ENCODE results near the gene SENP1. TPM values are rescaled to one million over a fixed set of nuclear protein-coding genes. Genes with fewer than 3 reads are reported as not detected.

SENP1 gene
- total and polyA plus RNA-seq, 4 donors: 3.5 to 30.8 (median 12.9) TPM

GRCh38 chr12:48053122-48053521 is 52.8 kb downstream of the SENP1 start:
- DNase-seq (no peak), ATAC-seq (ENCODE audit: insufficient read depth, low FRiP score) (no peak)
- peaks cover 2 to 11% (median 6%) of the 10 kb centered on the region in 4 donors for H3K36me3 ChIP-seq (ENCODE audit: control insufficient read depth in 4 of 4, insufficient read depth in 4 of 4, low read length in 4 of 4)
- no peak for TF ChIP-seq CTCF (IDR thresholded peaks at IDR 0.05; ENCODE audit: control extremely low read depth, extremely low read depth)
- H3K27me3 ChIP-seq (ENCODE audit: control insufficient read depth in 3 of 3, insufficient read depth in 3 of 3, low read length in 2 of 3): no peaks in the 10 kb centered on the region
- no peak overlapping the region for H3K27ac ChIP-seq (ENCODE audit: low read depth in 1 of 2, low read length in 1 of 2)
- no peak overlapping the region for H3K9ac ChIP-seq (ENCODE audit: insufficient read depth in 1 of 2, low read length in 2 of 2)
- H3K9me3 ChIP-seq (ENCODE audit: control insufficient read depth in 4 of 4, insufficient read depth in 3 of 4, low read length in 3 of 4): no peaks in the 10 kb centered on the region
- peaks cover 0 to 12% (median 0%) of the 10 kb centered on the region in 5 donors for H3K4me1 ChIP-seq (ENCODE audit: control insufficient read depth in 5 of 5, insufficient read depth in 5 of 5, low read length in 5 of 5)
- 96 to 98% methylated on average over 3 of the region's 3 CpGs for WGBS, 2 donors
- H3K4me3 ChIP-seq: no peak overlapping the region

- Histone ChIP-seq H3K27me3 (ENCODE audit: control insufficient read depth in 3 of 3, insufficient read depth in 3 of 3, low read length in 2 of 3) (no peaks in the 10 kb centered on the region), H3K9me3 (ENCODE audit: control insufficient read depth in 4 of 4, insufficient read depth in 3 of 4, low read length in 3 of 4) (no peaks in the 10 kb centered on the region), H3K36me3 (ENCODE audit: control insufficient read depth in 4 of 4, insufficient read depth in 4 of 4, low read length in 4 of 4) (peaks cover 7 to 20% (median 14%) of the 10 kb centered on the region in 4 donors), H3K9ac (ENCODE audit: insufficient read depth in 1 of 2, low read length in 2 of 2) (no peak overlapping the region), H3K27ac (ENCODE audit: low read depth in 1 of 2, low read length in 1 of 2) (no peak overlapping the region), H3K4me3 (no peak overlapping the region), H3K4me1 (ENCODE audit: control insufficient read depth in 5 of 5, insufficient read depth in 5 of 5, low read length in 5 of 5) (peaks cover 0 to 12% (median 0%) of the 10 kb centered on the region in 5 donors)
- TF ChIP-seq CTCF (IDR thresholded peaks at IDR 0.05; ENCODE audit: control extremely low read depth, extremely low read depth): no peak
- ATAC-seq (ENCODE audit: insufficient read depth, low FRiP score) (no peak), DNase-seq (no peak)
- WGBS, 2 donors: 99 to 100% methylated on average over 2 of the region's 2 CpGs
These were observed 54.2 kb downstream of the SENP1 start for GRCh38 chr12:48051681-48052080.

- no peak overlapping the region for H3K9ac ChIP-seq (ENCODE audit: insufficient read depth in 1 of 2, low read length in 2 of 2)
- no peak for TF ChIP-seq CTCF (IDR thresholded peaks at IDR 0.05; ENCODE audit: control extremely low read depth, extremely low read depth)
These were observed 55.7 kb downstream of the SENP1 start for GRCh38 chr12:48050174-48050573.

GRCh38 chr12:48045965-48046518 is 59.8 kb downstream of the SENP1 start:
- DNase-seq: no peak
- no peak for TF ChIP-seq CTCF (IDR thresholded peaks at IDR 0.05; ENCODE audit: control extremely low read depth, extremely low read depth)
- 94 to 98% methylated on average over 2 of the region's 2 CpGs for WGBS, 2 donors
- H3K4me1 ChIP-seq (ENCODE audit: control insufficient read depth in 5 of 5, insufficient read depth in 5 of 5, low read length in 5 of 5): no peaks in the 10 kb centered on the region
- no peak overlapping the region for H3K27ac ChIP-seq (ENCODE audit: low read depth in 1 of 2, low read length in 1 of 2)
- H3K9me3 ChIP-seq (ENCODE audit: control insufficient read depth in 4 of 4, insufficient read depth in 3 of 4, low read length in 3 of 4): no peaks in the 10 kb centered on the region
- no peaks in the 10 kb centered on the region for H3K27me3 ChIP-seq (ENCODE audit: control insufficient read depth in 3 of 3, insufficient read depth in 3 of 3, low read length in 2 of 3)
- H3K4me3 ChIP-seq: no peak overlapping the region
- no peak for ATAC-seq (ENCODE audit: insufficient read depth, low FRiP score)
- peaks cover 19 to 33% (median 27%) of the 10 kb centered on the region in 4 donors for H3K36me3 ChIP-seq (ENCODE audit: control insufficient read depth in 4 of 4, insufficient read depth in 4 of 4, low read length in 4 of 4)
- H3K9ac ChIP-seq (ENCODE audit: insufficient read depth in 1 of 2, low read length in 2 of 2): no peak overlapping the region

More at GRCh38 chr12:48050174-48050573, 55.7 kb downstream of the SENP1 start:
- WGBS, 2 donors: 93 to 97% methylated on average over 6 of the region's 6 CpGs
- Histone ChIP-seq H3K4me1 (ENCODE audit: control insufficient read depth in 5 of 5, insufficient read depth in 5 of 5, low read length in 5 of 5) (peaks cover 0 to 12% (median 0%) of the 10 kb centered on the region in 5 donors), H3K36me3 (ENCODE audit: control insufficient read depth in 4 of 4, insufficient read depth in 4 of 4, low read length in 4 of 4) (peaks cover 12 to 28% (median 23%) of the 10 kb centered on the region in 4 donors), H3K9me3 (ENCODE audit: control insufficient read depth in 4 of 4, insufficient read depth in 3 of 4, low read length in 3 of 4) (no peaks in the 10 kb centered on the region), H3K4me3 (no peak overlapping the region), H3K27ac (ENCODE audit: low read depth in 1 of 2, low read length in 1 of 2) (no peak overlapping the region), H3K27me3 (ENCODE audit: control insufficient read depth in 3 of 3, insufficient read depth in 3 of 3, low read length in 2 of 3) (no peaks in the 10 kb centered on the region)
- DNase-seq (no peak), ATAC-seq (ENCODE audit: insufficient read depth, low FRiP score) (no peak)
